Superior temporal gyrus (tissue), 1 donor: Measurements from ENCODE around the gene ACSM3.
"Not testable (repeated sequence)": the region's sequence is repeated elsewhere in the genome, so short reads cannot be mapped to it uniquely, and the experiment has no call there.

ENCODE experiments used
- DNase-seq: peaks from one replicate; pipeline ENCODE4 v3.0.0-alpha.2; 2016; ENCODE audit errors: extremely low spot score

The ACSM3 gene, protein sequence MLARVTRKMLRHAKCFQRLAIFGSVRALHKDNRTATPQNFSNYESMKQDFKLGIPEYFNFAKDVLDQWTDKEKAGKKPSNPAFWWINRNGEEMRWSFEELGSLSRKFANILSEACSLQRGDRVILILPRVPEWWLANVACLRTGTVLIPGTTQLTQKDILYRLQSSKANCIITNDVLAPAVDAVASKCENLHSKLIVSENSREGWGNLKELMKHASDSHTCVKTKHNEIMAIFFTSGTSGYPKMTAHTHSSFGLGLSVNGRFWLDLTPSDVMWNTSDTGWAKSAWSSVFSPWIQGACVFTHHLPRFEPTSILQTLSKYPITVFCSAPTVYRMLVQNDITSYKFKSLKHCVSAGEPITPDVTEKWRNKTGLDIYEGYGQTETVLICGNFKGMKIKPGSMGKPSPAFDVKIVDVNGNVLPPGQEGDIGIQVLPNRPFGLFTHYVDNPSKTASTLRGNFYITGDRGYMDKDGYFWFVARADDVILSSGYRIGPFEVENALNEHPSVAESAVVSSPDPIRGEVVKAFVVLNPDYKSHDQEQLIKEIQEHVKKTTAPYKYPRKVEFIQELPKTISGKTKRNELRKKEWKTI

DNA sequence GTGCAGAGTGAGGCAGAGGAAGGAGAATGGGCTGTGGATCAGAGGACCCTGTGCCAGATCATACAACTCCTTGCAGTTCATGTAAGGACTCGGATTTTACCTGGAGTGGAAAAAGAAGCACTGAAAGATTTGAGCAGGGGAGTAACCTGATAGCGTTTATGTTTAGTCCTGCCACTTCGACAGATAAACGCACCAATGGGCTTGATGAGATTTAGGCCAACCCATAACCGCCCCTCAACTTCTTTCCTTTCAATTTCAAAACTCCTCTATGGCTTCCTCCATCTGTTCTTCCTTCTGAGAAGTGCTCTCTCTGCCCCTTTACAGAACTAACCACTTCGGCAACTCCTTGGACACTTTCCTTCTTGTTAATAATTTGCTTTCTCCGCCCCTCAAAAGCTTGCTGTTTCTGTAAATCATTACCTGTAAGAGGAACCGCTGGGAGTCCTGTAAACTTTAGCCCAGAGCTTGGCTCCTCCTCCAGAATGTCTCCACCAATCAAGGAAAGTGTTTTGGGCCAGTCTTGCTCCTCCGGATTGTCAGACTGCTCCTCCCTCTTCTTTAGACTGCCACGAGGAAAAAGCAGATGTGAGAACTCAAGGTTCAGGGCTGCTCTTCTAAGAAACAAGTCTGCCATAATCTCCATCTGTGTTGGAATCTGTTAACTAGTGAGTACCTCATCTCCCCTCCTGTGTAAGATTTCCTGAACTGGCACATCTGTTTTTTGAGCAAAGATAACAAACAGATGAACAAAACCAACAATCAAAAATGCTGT is at the start of gene ACSM3:
Gene ACSM3 (plus strand): TSS at position 554 of the 772 bp plus-strand sequence. CDS start 6,021 bp downstream, outside the sequence.
- DNase-seq = peak; percentile 10

DNA sequence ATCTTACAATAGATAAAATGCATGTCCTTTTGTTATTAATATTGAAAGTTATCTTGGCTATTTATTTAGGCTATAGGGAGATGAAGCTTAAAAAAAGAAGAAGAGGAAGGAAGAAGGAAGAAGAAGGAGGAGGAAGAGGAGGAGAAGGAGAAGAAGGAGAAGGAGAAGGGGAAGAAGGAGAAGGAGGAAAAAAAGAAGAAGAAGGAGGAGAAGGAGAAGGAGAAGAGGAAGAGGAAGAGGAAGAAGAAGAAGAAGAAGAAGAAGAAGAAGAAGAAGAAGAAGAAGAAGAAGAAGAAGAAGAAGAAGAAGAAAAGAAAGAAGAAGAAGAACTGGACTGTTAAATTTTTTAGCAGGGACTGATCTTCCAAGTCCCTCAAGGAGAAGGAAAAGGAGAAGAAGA is 46.1 kb upstream of the ACSM3 start:
- not testable (repeated sequence) for DNase-seq

DNA sequence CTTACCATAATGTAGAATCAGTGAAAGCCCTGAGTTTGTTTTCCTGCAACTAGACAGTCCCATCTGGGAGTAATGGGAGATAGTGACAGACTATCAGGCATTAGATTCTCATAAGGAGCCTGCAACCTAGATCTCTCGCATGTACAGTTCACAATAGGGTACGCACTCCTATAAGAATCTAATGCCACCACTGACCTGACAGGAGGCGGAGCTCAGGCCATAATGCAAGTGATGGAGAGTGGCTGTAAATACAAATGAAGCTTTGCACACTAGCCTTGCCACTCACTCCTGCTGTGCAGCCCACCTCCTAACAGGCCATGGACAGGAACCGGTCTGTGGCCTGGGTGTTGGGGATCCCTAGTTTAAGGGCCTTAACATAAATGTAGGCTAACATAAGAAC is 43.6 kb upstream of the ACSM3 start:
- no peak for DNase-seq

DNA sequence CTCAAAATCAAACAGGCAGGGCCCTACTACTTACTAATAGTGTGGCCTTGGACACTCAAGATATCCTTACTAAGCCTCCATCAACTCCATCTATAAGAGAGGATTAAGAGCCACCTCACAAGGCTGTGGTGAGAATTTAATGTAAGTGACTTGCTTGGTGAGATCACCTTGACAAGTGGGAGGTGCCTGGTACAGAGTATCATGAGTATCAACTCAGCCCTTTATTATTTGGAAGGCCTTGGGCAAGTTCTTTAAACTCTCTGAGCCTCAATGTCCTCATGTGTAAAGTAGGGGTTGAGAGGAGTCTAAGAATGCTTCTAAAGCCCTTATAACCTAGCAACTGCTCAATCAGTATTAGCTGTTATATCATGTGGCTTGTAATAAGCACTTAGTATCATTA is 37.2 kb upstream of the ACSM3 start:
- no peak for DNase-seq

DNA sequence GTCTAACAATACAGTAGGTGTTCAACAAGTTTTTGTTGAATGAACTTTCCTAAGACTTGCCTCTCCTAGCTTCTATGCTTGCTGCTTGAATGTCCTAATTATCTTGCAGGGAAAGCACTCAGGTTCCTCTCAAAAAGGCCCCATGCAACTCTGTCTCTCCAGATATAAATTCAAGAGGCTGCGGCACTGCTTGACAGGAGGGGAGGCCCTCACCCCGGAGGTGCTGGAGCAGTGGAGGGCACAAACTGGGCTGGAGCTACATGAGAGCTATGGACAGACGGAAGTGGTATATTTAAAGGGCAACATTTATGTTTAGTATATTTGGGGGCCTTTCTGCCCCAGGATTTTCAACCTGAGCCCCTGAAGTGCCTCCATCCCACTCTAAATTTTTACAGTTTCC is 36.6 kb upstream of the ACSM3 start:
- DNase-seq = no peak

DNA sequence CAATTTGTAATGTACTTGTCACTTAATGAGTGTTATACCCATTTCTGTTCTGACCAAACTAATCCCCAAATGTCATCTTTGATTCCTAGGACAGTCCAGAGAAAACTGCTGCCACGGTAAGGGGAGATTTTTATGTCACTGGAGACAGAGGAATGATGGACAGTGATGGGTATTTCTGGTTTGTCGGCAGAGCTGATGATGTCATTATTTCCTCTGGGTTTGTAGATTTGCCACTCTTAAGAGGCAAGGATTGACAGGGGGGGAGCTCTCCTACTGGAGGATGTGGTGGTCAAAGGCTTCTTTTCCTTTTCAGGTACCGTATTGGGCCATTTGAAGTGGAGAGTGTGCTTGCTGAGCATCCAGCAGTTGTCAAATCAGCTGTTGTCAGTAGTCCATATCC is 34.7 kb upstream of the ACSM3 start:
- no peak for DNase-seq

DNA sequence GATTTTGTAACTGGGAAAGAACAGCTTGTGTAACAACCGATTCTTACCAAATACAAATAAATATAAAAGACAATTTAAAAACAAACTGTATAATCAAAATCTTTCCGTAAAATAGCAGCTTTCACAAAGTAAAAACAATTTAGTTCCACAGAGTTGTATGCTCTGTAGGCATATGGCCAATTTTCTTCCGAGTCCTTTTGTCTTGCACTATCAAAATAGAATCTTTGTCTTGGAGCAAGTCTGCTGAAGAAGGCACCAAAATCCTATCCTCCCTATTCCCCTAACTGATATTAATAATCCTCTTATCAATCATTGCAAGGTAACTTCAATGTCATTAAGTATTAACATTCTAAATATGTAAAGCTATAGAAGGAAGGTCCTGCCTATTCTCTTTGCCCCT is 29.8 kb upstream of the ACSM3 start:
- DNase-seq = peak; percentile 40

DNA sequence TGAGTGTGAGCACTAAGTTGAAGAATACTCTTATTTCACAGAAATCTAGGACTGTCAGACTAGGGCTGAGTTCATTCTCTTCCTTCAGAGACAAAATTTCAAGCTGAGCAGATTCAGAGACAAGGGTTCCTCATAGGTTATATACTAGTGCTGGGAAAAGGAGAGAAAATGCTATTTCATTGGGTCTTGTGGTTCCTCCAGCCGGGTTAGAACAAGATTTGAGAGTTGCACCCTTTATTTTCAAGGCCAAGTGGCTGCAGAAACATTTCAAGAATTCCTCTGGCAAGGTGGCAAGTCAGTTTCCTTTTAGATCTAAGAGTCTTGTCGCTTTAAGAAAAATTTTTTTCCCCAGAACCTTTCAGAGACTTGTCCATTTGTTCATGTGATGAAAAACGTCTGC is 29.0 kb upstream of the ACSM3 start:
- DNase-seq = no peak

DNA sequence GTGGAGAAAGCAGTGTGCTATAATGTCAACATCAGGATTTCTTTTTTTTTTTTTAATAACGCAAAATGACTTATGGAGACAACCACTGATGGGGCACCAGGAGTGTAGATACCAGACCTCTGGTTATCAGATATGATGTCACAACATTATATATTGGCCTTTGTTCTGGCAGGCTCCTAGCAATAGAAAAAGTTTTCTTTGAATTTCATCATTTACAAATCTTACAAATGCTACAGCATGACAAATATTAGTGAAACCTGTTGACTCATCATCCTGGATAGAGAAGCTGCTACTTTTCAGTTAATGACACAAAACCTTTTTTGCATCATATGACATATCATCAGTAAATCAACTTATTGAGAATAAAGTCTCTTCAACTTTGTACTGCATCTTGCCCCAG is 28.3 kb upstream of the ACSM3 start:
- no peak for DNase-seq

DNA sequence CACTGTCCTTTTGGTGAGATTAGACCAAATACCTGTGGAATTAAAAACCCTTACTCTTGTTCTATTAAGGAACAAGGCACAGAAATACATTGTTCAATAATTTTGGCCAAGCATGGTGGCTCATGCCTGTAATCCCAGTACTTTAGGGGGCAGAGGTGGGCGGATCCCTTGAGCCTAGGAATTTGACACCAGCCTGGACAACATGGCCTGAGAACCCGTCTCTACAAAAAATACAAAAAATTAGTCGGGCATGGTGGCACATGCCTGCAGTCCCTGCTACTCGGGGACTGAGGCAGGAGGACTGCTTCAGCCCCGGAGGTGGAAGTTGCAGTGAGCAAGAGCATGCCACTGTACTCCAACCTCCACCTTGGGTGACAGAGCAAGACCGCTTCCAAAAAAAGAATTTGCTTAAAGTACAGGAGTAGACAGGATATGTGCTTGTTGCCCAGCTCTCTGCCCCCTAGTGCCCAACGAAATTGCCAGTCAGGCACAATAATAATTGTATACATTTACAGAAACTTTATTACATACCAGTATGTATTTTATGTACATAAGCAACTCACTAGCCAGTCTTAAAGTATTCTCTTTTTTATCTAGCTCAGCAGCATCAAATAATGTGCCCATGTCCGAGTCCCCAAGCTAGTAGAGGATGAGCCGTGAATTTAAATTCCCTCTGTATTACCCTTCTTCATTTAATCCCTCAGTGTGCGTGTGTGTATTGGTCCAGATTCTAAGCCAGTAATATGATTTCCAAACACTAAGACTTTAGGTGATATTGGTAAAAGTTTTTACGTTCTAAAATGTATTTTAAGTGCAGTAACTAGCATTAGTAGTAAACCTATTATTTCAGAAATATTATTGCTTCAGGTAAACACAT is 23.6 kb upstream of the ACSM3 start:
- no peak for DNase-seq

DNA sequence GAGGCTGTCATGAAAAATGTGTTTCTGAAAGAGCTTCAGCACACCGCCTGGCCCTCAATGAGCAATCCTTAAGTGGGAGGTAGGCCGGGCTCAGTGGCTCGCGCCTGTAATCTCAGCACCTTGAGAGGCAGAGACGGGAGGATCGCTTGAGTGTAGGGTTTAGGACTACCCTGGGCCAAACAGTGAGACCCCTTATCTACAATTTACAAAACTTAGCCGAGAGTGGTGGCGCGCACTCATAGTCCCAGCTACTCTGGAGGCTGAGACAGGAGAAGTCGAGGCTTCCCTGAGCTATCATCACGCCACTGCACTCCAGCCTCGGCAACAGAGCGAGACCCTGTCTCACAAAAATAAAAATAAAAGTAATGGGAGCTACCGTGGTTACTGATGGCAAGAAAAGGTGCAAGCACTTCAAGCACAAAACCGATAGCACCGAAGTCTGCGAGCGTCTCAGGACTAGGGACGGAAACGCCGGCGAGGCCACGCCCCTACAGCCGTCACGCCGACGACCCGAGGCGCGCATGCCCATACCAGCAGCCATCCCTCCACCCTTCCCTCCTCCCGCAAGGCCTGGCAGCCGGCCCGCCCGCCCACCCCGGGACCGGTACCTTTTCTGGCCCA is 22.8 kb upstream of the ACSM3 start:
- DNase-seq = peak; percentile 84

DNA sequence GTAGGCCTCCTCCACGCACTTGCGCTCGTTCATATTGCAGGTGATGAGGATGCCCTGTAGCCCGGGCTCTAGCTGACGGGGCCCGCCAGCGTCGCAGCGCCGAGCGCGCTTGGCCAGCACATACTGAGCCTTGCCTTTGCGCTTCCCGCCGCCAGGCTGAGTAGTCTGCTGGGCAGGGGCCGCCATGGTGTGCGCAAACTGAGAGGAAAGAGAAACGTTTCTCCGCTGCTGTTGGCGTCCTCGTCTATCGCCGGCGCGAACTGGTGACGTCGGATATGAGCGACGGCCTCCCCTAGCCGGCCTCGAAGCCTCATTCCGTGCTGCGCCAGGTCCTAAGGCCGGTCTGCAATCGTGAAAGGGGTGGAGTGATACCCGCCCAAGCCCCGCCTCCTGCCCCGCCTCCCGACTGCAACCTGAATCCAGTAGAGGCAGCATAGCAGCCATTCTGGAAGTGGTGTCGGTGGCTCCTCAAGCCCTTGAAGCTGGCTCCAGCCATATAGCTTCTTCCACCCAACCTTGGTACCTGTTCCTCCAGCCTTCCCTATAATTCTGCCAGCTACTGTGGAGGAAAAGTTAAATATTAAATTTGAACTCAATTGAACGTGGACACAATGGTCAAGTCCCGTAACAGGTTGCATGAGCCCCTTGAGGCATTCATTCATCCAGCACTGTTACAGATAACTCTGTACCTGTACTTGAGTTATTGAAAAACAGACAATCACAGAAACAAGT is 22.1 kb upstream of the ACSM3 start, which contains the start of gene THUMPD1:
Gene THUMPD1 (minus strand): TSS at position 265 of the 732 bp plus-strand sequence. CDS start 79 bp downstream, at position 186.
- DNase-seq = peak; percentile 95

DNA sequence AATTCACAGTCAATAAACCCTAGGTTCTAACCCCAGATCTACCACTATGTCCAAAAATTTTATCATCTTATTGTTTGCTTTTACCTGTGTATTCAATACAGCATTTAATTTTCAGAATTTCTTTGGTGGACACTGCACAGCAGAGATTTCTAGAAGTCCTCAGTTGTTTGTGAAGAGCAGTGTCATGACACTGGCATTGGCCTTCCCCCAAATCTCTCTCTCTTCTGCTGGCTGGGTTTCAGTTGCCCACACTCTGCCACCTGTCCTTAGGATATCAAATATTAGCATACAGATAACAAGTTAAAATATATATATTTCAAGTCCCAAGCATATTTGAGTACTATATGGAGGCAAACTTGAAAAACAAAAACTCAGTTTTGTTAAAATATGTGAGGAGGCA is 20.2 kb upstream of the ACSM3 start:
- DNase-seq = no peak

DNA sequence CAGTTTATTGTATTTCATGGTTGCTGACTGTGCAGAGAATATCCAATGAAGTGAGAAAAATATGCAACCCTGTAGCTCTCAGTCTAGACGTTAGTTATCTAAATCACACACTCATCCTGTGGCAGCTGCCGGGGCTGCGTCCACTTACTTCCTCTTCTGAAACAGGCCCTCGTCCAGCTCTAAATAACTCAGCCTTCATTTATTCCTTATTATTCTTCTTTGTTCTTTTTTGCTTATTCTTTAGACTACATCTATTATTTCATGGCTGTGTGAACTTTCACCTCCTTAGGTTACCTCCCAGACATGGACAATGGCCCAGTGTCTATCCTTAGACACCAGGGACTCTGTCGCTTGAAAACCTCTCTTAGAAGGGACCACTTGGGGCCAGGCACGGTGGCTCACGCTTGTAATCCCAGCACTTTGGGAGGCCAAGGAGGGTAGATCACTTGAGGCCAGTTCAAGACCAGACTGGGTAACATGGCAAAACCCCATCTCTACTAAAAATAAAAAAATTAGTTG is 18.8 kb upstream of the ACSM3 start:
- no peak for DNase-seq

DNA sequence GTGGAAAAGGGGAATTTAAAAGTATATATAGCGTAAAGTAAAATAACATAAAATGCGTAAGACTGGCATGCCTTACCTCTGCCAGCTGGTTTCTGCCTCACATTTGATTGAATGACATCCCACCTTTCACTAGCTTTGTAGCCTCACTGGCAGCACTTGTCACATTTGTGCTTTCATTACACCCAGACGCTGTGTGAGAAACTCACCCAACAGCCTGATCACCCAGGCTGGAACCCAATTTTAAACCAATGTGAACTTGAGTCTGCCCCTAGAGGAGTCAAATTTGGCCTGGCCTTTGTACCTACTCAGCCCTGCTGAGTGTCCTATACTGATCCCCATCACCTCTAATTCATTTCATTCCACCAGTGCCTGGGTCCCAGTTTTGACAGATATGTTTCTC is 17.4 kb upstream of the ACSM3 start:
- DNase-seq = no peak

DNA sequence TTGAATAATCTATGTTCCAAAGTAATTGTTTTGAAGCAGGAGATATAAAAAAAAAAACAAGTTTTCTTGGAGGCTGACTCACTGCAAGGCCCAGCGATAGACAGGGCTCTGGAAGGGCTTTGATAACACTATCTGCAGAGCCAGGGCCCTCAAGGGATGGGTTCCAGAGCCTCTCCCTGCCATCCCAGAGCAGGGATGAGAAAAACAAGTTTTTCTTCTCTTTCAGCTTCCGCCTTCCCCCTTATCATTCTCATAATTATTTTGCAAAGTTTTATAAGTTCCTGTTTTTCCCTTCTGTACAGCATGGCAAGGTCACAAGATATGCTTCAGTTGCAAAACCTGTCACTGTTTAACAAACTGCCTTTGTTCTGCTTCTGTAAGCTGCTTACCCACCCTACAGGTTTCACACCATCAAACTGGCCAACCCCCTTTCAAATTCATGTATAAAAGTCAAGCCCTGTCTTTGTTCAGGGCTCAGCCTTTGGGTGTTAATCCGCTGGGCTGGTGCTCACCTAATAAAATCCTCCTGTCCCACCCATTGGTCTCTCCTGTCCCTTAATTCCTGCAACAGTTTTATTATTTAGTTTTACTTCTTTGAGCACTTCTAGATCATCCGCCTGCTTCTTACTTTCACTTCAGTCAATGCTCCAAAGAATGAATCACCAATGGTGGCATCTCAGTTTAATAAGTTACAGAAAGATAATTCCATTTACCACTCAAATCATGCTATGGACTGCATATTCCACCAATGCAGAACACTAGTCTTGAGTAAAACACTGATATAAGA is 16.6 kb upstream of the ACSM3 start:
- no peak for DNase-seq

DNA sequence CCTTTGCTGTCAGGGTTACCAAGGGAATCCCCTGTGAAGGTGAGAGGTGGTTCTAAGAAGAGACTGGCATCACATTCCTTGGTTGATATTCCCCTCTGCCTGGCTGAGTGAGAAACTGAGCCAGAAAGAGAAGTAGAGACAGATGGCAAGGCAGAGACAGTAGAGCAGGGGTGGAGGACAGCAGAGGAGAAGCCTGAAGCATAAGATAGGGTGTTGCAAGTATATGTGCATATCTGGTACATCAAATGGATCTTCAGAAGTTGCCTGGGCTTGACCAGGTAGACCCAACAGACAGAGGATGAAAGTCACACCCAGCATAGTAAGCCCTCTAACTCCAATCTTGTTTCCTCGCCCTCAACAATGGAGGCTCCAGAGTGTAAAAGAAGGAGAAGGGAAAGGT is 14.3 kb upstream of the ACSM3 start:
- DNase-seq = no peak

DNA sequence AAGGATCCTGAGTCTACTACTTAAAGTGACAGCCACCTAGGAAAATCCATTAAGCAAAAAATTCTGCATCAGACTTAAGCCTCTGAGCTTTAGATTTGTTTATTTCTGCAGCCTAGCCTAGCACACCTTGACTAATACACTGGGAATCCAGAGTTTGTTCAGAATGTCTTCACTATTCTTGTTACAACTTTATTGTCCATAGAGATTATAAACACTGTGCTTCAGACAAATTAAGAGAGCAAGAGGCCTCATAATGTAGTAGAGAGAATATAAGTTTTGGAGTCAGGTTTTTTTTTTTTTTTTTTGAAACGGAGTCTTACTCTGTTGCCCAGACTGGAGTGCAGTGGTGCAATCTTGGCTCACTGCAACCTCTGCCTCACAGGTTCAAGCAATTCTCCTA is 13.3 kb upstream of the ACSM3 start:
- no peak for DNase-seq

DNA sequence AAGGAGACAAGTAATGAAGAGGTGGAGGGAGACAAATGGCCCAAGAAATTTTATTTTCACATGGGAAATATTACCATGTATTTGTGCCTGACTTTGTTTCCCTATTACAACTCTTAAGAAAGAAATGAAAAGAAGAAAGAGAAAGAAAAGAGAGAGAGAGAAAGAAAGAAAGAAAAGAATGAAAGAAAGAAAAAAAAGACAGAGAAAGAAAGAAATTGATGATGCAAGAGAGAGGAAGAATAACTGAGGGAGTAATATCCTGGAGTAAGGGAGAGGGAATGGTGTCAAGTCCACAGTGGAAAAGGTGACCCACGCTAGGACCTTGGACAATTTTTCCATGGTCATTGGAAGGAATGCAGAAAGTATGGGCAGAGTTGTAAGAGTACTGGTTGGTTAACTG is 10.1 kb upstream of the ACSM3 start:
- DNase-seq = no peak
